GM13976 (cell line): ENCODE results near the gene SRRM3.
"Not testable (repeated sequence)": the region's sequence is repeated elsewhere in the genome, so short reads cannot be mapped to it uniquely, and the experiment has no call there.

Experiments
- DNase-seq: peaks from one replicate; pipeline ENCODE4 v3.0.0; 2012; ENCODE audit warnings: low spot score
- in situ Hi-C: fragments of 300-500 bp; cut with MboI; formaldehyde crosslinking; loops from one replicate; pipeline ENCODE4 v1.12.0; 2022; ENCODE audit warnings: low sequenced_read_pairs, mixed read lengths, inconsistent platforms; ENCODE audit not compliant: unreplicated experiment
- TF ChIP-seq, protein P1 (sequence below): IDR thresholded peaks from 2 replicates; pipeline ENCODE4 v1.5.1; 2012; ENCODE audit warnings: borderline replicate concordance, mild to moderate bottlenecking; ENCODE audit not compliant: insufficient read depth; ENCODE audit errors: extremely low read depth, missing control alignments, control extremely low read depth

SRRM3 gene

GRCh38 chr7:76267107-76267893, 65.6 kb downstream of the SRRM3 start:
- in situ Hi-C loops: no loop called here
- TF ChIP-seq, protein P1, sequence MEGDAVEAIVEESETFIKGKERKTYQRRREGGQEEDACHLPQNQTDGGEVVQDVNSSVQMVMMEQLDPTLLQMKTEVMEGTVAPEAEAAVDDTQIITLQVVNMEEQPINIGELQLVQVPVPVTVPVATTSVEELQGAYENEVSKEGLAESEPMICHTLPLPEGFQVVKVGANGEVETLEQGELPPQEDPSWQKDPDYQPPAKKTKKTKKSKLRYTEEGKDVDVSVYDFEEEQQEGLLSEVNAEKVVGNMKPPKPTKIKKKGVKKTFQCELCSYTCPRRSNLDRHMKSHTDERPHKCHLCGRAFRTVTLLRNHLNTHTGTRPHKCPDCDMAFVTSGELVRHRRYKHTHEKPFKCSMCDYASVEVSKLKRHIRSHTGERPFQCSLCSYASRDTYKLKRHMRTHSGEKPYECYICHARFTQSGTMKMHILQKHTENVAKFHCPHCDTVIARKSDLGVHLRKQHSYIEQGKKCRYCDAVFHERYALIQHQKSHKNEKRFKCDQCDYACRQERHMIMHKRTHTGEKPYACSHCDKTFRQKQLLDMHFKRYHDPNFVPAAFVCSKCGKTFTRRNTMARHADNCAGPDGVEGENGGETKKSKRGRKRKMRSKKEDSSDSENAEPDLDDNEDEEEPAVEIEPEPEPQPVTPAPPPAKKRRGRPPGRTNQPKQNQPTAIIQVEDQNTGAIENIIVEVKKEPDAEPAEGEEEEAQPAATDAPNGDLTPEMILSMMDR: no peak

GRCh38 chr7:76267894-76268183, 66.1 kb downstream of the SRRM3 start:
- TF ChIP-seq, protein P1: no peak
- in situ Hi-C loops: no loop called here
- no peak for DNase-seq

More at GRCh38 chr7:76267107-76267893, 65.6 kb downstream of the SRRM3 start:
- DNase-seq: no peak

DNA sequence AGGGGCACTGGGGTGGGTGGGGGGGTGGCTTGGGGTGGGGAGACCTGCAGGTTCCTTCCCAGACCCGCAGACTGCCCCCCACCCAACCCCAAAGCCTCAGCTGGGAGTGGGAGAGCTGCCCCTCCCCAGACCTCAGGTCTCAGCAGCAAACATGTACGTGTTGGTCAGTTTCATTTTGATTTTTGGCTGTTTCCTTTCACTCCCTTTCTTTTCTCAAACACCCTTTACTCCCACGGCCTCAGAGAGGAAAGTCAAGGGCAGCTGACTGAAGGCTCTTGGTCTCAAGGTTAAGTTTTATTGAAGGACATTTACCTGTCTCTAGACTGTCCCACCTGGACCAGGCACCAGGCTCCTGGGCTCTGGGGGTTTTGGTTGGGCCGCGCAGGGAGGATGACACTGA, 66.7 kb downstream of the SRRM3 start:
- TF ChIP-seq, protein P1: no peak
- in situ Hi-C loops: no loop called here
- DNase-seq: peak; percentile 60

DNA sequence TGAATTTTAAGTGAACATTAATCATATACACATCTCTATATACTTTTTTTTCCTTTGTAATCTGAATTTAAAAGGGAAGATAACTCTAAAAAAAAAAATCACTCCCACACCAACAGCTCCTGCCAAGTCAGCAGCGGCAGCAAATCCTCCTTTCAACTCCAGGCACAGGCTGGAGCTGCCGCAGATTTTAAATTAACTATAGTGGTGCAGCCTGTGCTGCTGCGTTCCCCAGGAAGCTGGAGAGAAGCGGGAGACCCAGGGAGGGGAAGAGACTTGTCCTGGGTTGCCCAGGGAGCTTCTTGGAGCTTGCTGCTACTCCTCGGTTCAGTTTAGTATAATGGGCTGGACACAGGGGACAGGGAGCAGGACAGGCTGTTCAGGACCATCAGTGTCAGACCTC, 68.2 kb downstream of the SRRM3 start:
- in situ Hi-C loops: no loop called here
- no peak for DNase-seq
- TF ChIP-seq, protein P1: no peak

GRCh38 chr7:76271384-76271783, 69.7 kb downstream of the SRRM3 start:
- in situ Hi-C loops, DNase-seq: not testable (repeated sequence)

GRCh38 chr7:76272142-76272541, 70.4 kb downstream of the SRRM3 start:
- in situ Hi-C loops: no loop called here
- TF ChIP-seq, protein P1: no peak
- no peak for DNase-seq

DNA sequence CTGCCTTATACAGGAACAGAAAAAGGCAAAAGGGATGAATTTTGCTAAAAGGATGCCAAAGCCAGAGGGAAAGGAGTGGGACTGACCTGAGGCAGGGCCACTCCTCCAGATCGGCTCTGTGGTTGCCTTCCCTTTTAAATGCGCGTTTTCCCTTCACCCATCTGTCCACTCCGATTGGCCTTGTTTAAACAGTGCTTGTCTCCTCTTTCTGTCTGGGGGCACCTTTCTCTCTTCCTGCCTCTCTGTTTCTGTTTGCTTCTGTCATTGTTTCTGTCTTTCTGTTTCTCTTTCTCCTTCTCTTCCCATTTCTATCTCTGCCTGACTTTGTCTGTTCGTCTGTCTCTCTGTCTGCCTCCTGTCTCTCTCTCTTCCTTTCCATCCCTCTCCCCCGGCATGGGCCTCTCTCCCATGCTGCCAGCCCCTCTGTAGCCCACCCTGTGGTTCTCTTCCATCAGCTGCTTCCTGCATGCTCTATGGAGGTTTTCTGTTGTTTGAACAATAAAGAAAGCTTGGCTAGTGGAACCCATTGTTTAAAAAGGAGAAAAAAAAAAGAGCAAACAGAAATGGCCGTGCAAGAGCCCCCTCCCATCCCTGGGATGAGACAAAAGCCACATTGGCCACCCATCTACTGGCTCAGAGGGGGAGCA, 71.3 kb downstream of the SRRM3 start:
- TF ChIP-seq, protein P1: no peak
- in situ Hi-C loops: no loop called here
- no peak for DNase-seq
